Spleen (tissue), 11 donors: ENCODE data around the gene PTPRN2. TPM values are rescaled to one million over a fixed set of nuclear protein-coding genes. Genes with fewer than 3 reads are reported as not detected.
"Not testable (repeated sequence)": the region's sequence is repeated elsewhere in the genome, so short reads cannot be mapped to it uniquely, and the experiment has no call there.

Experiments
- DNase-seq: peaks from one replicate; pipeline ENCODE4 v3.0.0-alpha.2; 2020
- H3K27ac ChIP-seq, 8 donors: fragments of 200-600 bp; sonication (generic) in 7 of 8; 1 replicate in 4 of 8; 2 replicates in 4 of 8; pipeline versions ENCODE4 v1.5.0 to v1.8.0; 2016 to 2021; ENCODE audit warnings: inconsistent platforms in 4 of 8, mild to moderate bottlenecking in 4 of 8, moderate library complexity in 1 of 8
- H3K27me3 ChIP-seq, 7 donors: fragments of 200-600 bp; sonication (generic) in 6 of 7; replicated peaks in 1 of 7; 1 replicate in 4 of 7; 2 replicates in 3 of 7; pipeline versions ENCODE4 v1.5.0 to v1.8.0; 2016 to 2021; ENCODE audit warnings: inconsistent platforms in 3 of 7, mild to moderate bottlenecking in 1 of 7
- H3K36me3 ChIP-seq, 6 donors: fragments of 200-600 bp; sonication (generic) in 5 of 6; 1 replicate in 4 of 6; 2 replicates in 2 of 6; pipeline versions ENCODE4 v1.5.0 to v1.8.0; 2016 to 2021; ENCODE audit warnings: inconsistent platforms in 2 of 6
- H3K4me1 ChIP-seq, 6 donors: fragments of 200-600 bp; sonication (generic) in 5 of 6; 1 replicate in 3 of 6; 2 replicates in 3 of 6; pipeline versions ENCODE4 v1.5.0 to v1.8.0; 2016 to 2021; ENCODE audit warnings: inconsistent platforms in 3 of 6
- H3K4me3 ChIP-seq, 8 donors: fragments of 200-600 bp; sonication (generic) in 7 of 8; 1 replicate in 4 of 8; 2 replicates in 4 of 8; pipeline versions ENCODE4 v1.5.0 to v1.8.0; 2016 to 2021; ENCODE audit warnings: inconsistent platforms in 4 of 8, mild to moderate bottlenecking in 4 of 8, moderate library complexity in 2 of 8
- H3K9me3 ChIP-seq, 8 donors: fragments of 200-600 bp; sonication (generic) in 7 of 8; 1 replicate in 4 of 8; 2 replicates in 4 of 8; pipeline versions ENCODE4 v1.5.0 to v1.8.0; 2016 to 2021; ENCODE audit warnings: inconsistent platforms in 4 of 8
- POLR2A ChIP-seq, 3 donors: fragments of 450-650 bp; IDR thresholded peaks; one replicate each; pipeline ENCODE4 v1.5.1; 2017; ENCODE audit warnings: antibody characterized with exemption in 3 of 3, mild to moderate bottlenecking in 1 of 3
- POLR2AphosphoS5 ChIP-seq, 3 donors: sonication (generic); formaldehyde crosslinking; IDR thresholded peaks; one replicate each; pipeline ENCODE4 v1.5.1; 2017; ENCODE audit warnings: antibody characterized with exemption in 3 of 3
- WGBS, 5 donors: extraction: QIAGEN DNeasy Blood & Tissue Kit in 3 of 5; methylation state at CpG; one replicate each; pipeline versions ENCODE4 v1.1.5 to v1.1.7; 2013 to 2018; 5-methylcytosine and 5-hydroxymethylcytosine counted together
- intact Hi-C: fragments of 100-400 bp; cut with DNase I; formaldehyde crosslinking; loops from one replicate; pipeline ENCODE4 v1.15.0; 2023; ENCODE audit warnings: low total_unique reads
- polyA plus RNA-seq, 3 donors: library from polyadenylated mRNA; stranded (reverse); fragments of 200-250 nt; gene quantifications; one replicate each; pipeline ENCODE4 v1.2.1, GENCODE V29; 2013
- total RNA-seq, 7 donors: library from RNA; depleted of rRNA in 3 of 7; stranded (reverse); fragments of >200 nt in 3 of 7; fragmentation: NEBNext Ultra II Directional in 4 of 7; extraction: Animal tissue kit (Norgen Biotek cat#: 25700) in 4 of 7; gene quantifications; one replicate each; pipeline versions ENCODE4 v1.1.0 to v1.2.1, GENCODE V29; 2016 to 2021
- TF ChIP-seq, protein P1 (sequence below), 11 experiments: fragments of 200-600 bp in 7 of 11; fragments of 450-650 bp in 4 of 11; sonication (generic) in 4 of 11; IDR thresholded peaks in 8 of 11; conservative IDR thresholded peaks in 3 of 11; 1 replicate in 7 of 11; 2 replicates in 4 of 11; pipeline versions ENCODE4 v1.4.0 to v1.8.0; 2016 to 2021; ENCODE audit warnings: antibody characterized with exemption in 11 of 11, inconsistent platforms in 4 of 11, mild to moderate bottlenecking in 1 of 11
- donor health status: healthy with polysubstance abuse.
- donor health status: DM: no; HTN: no; CAD: no; lungs with moderate emphysema.
- donor health status: DM: no; HTN: no; CAD: no.
- donor health status: Bipolar disorder and iron deficiency.
- donor health status: healthy.
- donor health status: DM: no; HTN: no; CAD: no.
- donor health status: DM: yes; HTN: yes; CAD: no.

PTPRN2 gene
- total and polyA plus RNA-seq, 10 donors = 7.0 to 22.8 (median 16.8) TPM

GRCh38 chr7:158034571-158034970, 553.1 kb downstream of the PTPRN2 start:
- intact Hi-C loops = no loop called here
- peaks cover 0 to 30% (median 0%) of the 10 kb centered on the region in 7 donors for H3K27me3 ChIP-seq
- WGBS, 5 donors = 61 to 82% (median 66%) methylated on average over 2 to 3 of the region's 3 CpGs
- H3K4me1 ChIP-seq = no peaks in the 10 kb centered on the region
- peaks cover 0 to 49% (median 22%) of the 10 kb centered on the region in 8 donors for H3K9me3 ChIP-seq
- no peaks in the 10 kb centered on the region for H3K36me3 ChIP-seq
- no peak for DNase-seq
- TF ChIP-seq POLR2AphosphoS5 (IDR thresholded peaks at IDR 0.05) (no peak), POLR2A (IDR thresholded peaks at IDR 0.05) (no peak)
- TF ChIP-seq, protein P1, sequence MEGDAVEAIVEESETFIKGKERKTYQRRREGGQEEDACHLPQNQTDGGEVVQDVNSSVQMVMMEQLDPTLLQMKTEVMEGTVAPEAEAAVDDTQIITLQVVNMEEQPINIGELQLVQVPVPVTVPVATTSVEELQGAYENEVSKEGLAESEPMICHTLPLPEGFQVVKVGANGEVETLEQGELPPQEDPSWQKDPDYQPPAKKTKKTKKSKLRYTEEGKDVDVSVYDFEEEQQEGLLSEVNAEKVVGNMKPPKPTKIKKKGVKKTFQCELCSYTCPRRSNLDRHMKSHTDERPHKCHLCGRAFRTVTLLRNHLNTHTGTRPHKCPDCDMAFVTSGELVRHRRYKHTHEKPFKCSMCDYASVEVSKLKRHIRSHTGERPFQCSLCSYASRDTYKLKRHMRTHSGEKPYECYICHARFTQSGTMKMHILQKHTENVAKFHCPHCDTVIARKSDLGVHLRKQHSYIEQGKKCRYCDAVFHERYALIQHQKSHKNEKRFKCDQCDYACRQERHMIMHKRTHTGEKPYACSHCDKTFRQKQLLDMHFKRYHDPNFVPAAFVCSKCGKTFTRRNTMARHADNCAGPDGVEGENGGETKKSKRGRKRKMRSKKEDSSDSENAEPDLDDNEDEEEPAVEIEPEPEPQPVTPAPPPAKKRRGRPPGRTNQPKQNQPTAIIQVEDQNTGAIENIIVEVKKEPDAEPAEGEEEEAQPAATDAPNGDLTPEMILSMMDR (IDR thresholded peaks at IDR 0.05 in 8 of 11, conservative IDR thresholded peaks at IDR 0.05 in 3 of 11) = no peak
- no peak overlapping the region for H3K27ac ChIP-seq
- no peak overlapping the region for H3K4me3 ChIP-seq

DNA sequence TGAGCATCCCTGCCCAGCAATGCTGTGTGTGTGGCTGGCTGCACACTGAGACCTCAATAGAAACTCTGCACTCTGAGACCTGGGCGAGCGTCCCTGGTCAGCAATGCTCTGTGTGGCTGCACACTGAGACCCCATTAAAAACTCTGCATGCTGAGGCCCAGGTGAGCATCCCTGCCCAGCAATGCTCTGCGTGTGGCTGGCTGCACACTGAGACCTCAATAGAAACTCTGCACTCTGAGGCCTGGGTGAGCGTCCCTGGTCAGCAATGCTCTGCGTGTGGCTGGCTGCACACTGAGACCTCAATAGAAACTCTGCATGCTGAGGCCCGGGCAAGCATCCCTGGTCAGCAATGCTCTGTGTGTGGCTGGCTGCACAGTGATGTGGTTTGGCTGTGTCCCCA, 553.7 kb downstream of the PTPRN2 start:
- Histone ChIP-seq H3K9me3 (peaks cover 0 to 42% (median 15%) of the 10 kb centered on the region in 8 donors), H3K27me3 (peaks cover 0 to 33% (median 0%) of the 10 kb centered on the region in 7 donors)
- H3K4me1 ChIP-seq, H3K4me3 ChIP-seq, intact Hi-C loops, H3K36me3 ChIP-seq, DNase-seq, H3K27ac ChIP-seq: not testable (repeated sequence)
- WGBS, 5 donors = 83 to 97% (median 89%) methylated on average over 3 to 6 of the region's 6 CpGs

DNA sequence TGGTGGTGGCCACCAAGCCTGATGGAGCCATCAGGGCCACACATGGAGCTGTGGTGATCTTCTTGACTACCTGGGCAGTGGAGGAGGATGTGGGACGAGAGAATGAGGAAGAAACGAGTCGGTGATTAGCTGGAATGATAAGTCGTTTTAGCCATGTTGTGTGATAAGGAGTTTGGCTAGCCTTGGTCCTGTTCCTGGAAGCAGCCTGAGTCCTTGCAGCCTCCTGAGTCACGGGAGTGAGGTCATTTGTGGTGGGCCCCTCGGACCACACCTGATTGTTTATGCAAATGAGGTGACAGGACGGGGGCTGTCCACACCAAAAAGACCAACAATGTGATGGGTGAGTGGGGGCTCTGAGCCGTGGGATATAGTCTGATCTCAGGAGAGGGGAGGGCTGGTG, 554.4 kb downstream of the PTPRN2 start:
- H3K4me3 ChIP-seq = no peak overlapping the region
- H3K27ac ChIP-seq = no peak overlapping the region
- DNase-seq = peak; percentile 22

GRCh38 chr7:158032561-158033115, 555.0 kb downstream of the PTPRN2 start:
- Histone ChIP-seq H3K9me3 (peaks cover 0 to 31% (median 9%) of the 10 kb centered on the region in 8 donors), H3K36me3 (no peaks in the 10 kb centered on the region), H3K4me1 (no peaks in the 10 kb centered on the region), H3K27ac (no peak overlapping the region), H3K4me3 (no peak overlapping the region), H3K27me3 (peaks cover 0 to 38% (median 0%) of the 10 kb centered on the region in 7 donors)
- TF ChIP-seq POLR2AphosphoS5 (IDR thresholded peaks at IDR 0.05) = no peak
- TF ChIP-seq, protein P1 (IDR thresholded peaks at IDR 0.05 in 8 of 11, conservative IDR thresholded peaks at IDR 0.05 in 3 of 11) = no peak
- no peak for TF ChIP-seq POLR2A (IDR thresholded peaks at IDR 0.05)
- DNase-seq = peak; percentile 27
- WGBS, 5 donors = 74 to 88% (median 81%) methylated on average over 11 of the region's 11 CpGs
- intact Hi-C loops = no loop called here

More for the DNA sequence above, 554.4 kb downstream of the PTPRN2 start:
- no peaks in the 10 kb centered on the region for H3K4me1 ChIP-seq
- TF ChIP-seq, protein P1 (IDR thresholded peaks at IDR 0.05 in 8 of 11, conservative IDR thresholded peaks at IDR 0.05 in 3 of 11) = no peak
- no peak for TF ChIP-seq POLR2A (IDR thresholded peaks at IDR 0.05)
- TF ChIP-seq POLR2AphosphoS5 (IDR thresholded peaks at IDR 0.05) = no peak
- H3K27me3 ChIP-seq = peaks cover 0 to 38% (median 0%) of the 10 kb centered on the region in 7 donors
- 72 to 86% (median 79%) methylated on average over 8 of the region's 8 CpGs for WGBS, 5 donors
- H3K36me3 ChIP-seq = no peaks in the 10 kb centered on the region
- intact Hi-C loops = no loop called here
- peaks cover 0 to 37% (median 12%) of the 10 kb centered on the region in 8 donors for H3K9me3 ChIP-seq
